HG02840 (cell line): ENCODE results near the gene GLS.
A peak's percentile ranks its signal among the peaks of the same experiment; 100 is the strongest.
"Not testable (repeated sequence)": the region's sequence is repeated elsewhere in the genome, so short reads cannot be mapped to it uniquely, and the experiment has no call there.

Experiments used
- ATAC-seq: cut with Tn5 transposase; IDR thresholded peaks from one replicate; pipeline ENCODE4 v1.9.1; 2021; ENCODE audit warnings: mild to moderate bottlenecking, moderate library complexity, moderate number of reproducible peaks; ENCODE audit not compliant: unreplicated experiment, low FRiP score

GLS gene

GRCh38 chr2:190882411-190882766, 1.8 kb downstream of the GLS start:
- ATAC-seq = no peak

DNA sequence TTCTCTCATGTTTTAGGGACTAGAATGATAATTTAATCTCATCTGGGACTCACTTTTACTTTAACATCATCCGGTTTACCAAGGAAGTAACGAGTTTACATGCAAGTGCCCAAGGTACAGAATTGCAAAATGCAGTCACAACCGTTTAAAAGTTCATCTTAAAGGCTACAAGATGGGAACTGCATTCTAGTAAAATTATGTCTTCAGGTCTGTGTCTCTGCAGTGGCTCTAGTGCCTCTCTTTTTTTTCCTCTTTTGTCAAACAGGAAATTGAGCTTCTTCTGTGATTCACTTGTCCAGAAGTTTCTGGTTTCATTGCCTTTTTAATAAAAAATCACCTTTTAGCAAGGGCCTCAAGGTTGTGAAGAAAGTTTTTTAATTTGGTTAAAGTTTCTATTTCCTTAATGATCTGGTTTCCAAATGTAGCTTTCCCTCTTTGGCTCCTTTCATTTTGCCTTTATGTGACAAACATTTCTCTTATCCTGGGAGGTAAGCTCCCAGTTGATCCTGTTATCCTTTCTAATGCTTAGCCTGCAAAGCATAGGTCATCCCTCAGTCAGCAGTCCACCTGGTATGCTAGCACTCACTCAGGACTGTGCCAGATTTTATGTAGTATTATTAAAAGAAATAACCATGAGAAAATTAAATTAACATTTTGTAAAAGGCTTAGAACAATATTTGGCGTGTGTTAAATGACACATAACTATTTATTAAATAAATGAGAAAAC, 2.4 kb downstream of the GLS start:
- no peak for ATAC-seq

DNA sequence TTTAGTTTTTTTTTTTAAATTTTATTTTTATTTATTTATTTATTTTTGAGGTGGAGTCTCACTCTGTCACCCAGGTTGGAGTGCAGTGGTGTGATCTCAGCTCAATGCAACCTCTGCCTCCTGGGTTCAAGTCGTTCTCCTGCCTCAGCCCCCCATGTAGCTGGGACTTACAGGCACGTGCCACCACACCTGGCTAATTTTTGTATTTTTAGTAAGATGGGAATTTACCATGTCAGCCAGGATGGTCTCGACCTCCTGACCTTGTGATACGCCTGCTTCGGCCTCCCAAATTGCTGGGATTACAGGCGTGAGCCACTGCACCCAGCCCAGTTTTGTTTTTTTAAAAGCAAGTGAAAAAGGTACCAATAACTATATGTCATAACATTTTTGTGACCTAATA, 5.2 kb downstream of the GLS start:
- ATAC-seq = not testable (repeated sequence)

GRCh38 chr2:190887089-190887488, 6.5 kb downstream of the GLS start:
- no peak for ATAC-seq

GRCh38 chr2:190888449-190888848, 7.8 kb downstream of the GLS start:
- no peak for ATAC-seq

DNA sequence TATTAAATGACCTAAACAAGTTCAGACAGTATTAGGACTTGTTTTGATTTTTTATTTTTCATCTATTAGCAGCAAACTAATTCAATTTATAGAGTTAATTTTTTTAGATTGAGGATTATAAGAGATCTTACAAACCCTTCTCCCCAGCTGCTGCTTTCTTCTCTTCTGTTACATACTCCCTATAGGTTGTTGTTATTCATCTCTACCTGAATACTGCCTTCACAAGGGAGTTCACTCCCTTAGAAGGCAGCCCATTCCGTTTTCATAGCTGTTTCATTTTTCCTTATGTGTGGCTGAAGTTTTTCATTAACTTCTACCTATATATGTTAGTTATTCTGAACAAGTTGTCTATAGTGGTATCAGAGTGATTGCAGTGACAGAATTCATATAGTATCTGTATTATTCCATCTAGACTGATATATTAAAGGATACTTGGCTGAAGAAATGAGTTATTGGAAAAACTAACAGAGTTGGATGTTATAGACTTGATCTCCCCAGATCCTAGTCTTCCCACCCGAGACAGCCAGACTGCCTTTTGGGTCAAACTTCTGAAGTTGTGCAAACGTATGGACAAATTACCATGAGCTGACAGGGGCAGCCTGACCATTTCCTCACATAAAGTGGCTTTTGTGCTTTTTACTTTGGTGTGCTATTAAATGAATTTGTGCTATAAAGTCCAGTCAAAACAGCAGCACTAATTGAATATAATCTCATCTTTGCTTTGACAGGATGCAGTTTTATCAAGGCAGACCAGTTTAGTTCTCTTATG, 8.7 kb downstream of the GLS start:
- ATAC-seq = no peak

DNA sequence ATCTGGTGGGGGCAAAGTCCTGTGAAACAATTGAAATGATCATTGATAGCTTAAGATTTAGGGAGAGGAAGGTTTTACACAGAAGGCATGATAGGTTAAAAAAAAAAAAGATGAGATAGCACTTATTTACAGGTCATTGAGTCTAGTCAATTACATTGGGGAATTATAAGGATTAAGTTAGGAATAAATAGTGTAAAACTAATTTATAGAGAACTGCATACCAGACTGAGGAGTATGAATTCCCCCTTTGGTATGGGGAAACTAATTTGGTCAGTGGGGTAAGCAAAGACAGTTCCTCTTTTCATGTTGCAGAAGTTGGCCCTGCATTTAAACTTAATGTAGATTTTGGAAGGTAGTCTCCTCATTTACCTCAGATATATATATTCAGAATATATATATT, 10.8 kb downstream of the GLS start:
- ATAC-seq = peak; percentile 49

DNA sequence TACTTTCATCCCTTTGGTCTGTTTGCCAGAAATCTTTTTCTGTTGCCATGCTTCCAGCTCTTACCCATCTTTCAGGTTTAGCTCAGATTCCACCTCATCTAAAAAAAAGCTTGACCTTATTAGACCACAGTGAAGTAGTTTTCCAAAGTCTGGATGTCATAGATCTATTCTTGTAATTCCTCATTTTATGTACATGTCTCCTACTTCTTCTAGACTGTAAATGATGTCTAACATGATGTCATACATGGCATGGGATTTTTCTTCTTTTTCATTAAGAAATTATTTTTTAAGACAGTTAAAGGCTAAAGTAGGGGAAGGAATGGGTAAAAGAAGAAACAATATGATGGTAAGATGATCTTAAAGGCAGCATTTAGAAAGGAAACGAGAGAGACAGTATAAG, 11.3 kb downstream of the GLS start:
- no peak for ATAC-seq

DNA sequence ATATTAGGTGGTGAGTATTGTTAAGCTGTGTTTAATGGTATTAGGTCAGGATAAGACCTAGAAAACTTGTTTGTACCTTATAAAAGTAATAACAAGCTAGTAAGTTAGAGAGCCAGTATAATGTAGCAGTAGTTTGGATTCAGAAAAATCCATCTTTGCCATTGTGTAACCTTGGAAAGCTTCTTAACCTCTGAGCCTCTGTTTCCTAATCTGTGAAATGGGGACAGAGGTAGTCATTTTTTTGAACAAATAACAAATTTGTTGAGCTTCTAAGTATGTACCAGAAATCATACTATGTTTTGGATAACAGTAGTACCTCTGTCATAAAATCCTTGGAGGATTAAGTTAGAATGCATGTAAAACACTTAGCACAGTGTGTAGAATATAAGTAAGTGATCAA, 12.5 kb downstream of the GLS start:
- ATAC-seq = no peak

GRCh38 chr2:190896477-190896876, 15.9 kb downstream of the GLS start:
- no peak for ATAC-seq

DNA sequence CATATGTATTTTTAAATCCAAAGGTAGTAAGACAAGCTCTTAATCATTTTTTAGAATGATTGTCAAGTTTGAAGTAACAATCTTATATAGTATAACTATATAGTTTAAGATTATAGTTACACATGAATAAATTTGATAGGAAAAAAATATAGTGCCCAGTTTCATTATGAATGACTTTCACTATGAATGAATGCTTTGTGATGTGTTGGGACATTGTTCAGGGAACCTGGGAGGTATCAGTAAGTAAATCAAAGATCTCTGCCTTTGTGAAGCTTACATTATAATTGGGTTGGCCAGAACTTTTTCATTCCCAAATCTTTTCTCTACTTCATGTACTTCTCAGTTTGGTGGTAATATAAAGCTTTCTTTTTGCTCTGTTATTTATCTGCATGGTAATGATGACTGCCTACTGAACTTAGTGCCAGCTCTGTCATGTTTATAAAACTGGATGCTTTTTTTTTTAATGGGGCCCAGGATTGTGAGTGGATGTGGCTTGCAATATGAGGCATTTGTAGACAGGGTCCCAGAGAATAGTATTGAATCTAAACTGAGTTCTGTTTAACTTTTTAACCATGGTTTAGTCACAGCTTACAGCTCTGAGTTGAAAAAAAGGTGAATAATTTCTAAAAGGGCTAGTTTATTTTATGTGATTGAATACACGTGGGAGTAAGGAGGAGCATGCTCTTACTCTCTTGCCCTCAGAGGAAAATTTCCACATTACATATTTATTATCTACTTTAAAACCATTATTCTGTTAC, 23.3 kb downstream of the GLS start:
- no peak for ATAC-seq

GRCh38 chr2:190904640-190905261, 24.1 kb downstream of the GLS start:
- no peak for ATAC-seq

GRCh38 chr2:190908532-190908931, 27.9 kb downstream of the GLS start:
- ATAC-seq = no peak

DNA sequence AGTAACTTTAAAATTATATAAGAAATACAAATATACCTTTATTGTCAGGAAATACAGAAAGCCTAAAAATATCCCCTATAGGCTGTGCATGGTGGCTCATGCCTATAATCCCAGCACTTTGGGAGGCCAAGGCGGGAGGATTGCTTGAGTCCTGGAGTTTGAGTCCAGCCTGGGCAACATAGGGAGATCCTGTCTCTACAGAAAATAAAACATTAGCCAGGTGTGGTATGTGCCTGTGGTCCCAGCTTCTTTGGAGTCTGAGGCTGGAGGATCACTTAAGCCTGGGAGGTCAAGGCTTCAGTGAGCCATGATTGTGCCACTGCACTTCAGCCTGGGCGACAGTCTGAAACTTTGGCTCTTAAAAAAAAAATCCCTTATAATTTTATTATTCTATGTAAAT, 29.1 kb downstream of the GLS start:
- no peak for ATAC-seq

- ATAC-seq = no peak
Measured at GRCh38 chr2:190910341-190911136, 29.9 kb downstream of the GLS start.

GRCh38 chr2:190911813-190912212, 31.2 kb downstream of the GLS start:
- ATAC-seq = peak; percentile 88

GRCh38 chr2:190912726-190913125, 32.1 kb downstream of the GLS start:
- no peak for ATAC-seq

GRCh38 chr2:190913725-190914124, 33.1 kb downstream of the GLS start:
- ATAC-seq = no peak

DNA sequence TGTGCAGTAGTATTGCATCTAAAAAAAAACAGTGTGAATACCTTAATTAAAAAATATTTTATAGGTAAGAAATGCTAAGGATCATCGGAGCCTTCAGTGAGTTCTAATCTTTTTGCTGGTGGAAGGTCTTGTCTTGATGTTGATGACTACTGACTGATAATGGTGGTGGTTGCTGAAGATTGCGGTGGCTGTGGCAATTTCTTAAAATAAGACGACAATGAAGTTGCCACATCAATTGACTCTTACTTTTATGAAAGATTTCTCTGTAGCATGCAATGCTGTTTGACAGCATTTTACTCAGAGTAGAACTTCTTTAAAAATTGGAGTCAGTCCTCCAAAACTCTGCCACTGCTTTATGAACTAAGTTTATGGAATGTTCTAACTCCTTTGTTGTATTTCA, 36.2 kb downstream of the GLS start:
- ATAC-seq = no peak

DNA sequence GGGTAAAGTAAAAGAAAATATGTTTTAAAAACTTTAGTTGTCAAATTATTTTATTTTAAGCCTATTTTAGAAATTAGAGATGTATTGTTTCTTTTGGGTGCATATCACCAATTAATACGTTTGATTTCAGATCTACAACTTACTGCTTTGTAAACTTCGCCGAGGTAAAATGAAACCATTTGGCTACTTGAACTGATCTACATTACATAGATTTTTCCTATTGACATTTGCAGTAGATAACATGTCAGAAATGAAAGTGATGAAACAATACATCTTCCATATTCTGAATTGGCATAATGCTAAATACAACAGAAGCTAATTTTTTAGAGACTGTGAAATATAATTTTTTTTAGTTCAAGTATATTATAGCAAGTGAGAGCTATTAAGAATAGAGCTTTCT, 39.5 kb downstream of the GLS start:
- no peak for ATAC-seq
